ENCODE data around the gene GCNT1.
"Not testable (repeated sequence)": the region's sequence is repeated elsewhere in the genome, so short reads cannot be mapped to it uniquely, and the experiment has no call there.

GCNT1 gene

GRCh38 chr9:76474419-76474818 lies 15.4 kb downstream of the GCNT1 start:
- TF ChIP-seq POLR2A (IDR thresholded peaks at IDR 0.05; ENCODE audit: extremely low read depth, insufficient read length) (no peak), CTCF (IDR thresholded peaks at IDR 0.05; ENCODE audit: low read depth, low read length) (no peak), MAX (IDR thresholded peaks at IDR 0.05; ENCODE audit: low read depth, low read length) (no peak), MYC (IDR thresholded peaks at IDR 0.05; ENCODE audit: low read depth, low read length) (no peak)
- no peak for DNase-seq (ENCODE audit: low read depth)

GRCh38 chr9:76475686-76476085 lies 16.7 kb downstream of the GCNT1 start:
- no peak for DNase-seq (ENCODE audit: low read depth)
- TF ChIP-seq CTCF (IDR thresholded peaks at IDR 0.05; ENCODE audit: low read depth, low read length): no peak
- no peak for TF ChIP-seq MYC (IDR thresholded peaks at IDR 0.05; ENCODE audit: low read depth, low read length)
- no peak for TF ChIP-seq MAX (IDR thresholded peaks at IDR 0.05; ENCODE audit: low read depth, low read length)
- no peak for TF ChIP-seq POLR2A (IDR thresholded peaks at IDR 0.05; ENCODE audit: extremely low read depth, insufficient read length)
- H3K4me3 ChIP-seq (ENCODE audit: low read depth, low read length): no peak overlapping the region

More at GRCh38 chr9:76474419-76474818, 15.4 kb downstream of the GCNT1 start:
- no peak overlapping the region for H3K4me3 ChIP-seq (ENCODE audit: low read depth, low read length)

GRCh38 chr9:76477818-76478217 lies 18.8 kb downstream of the GCNT1 start:
- not testable (repeated sequence) for DNase-seq (ENCODE audit: low read depth); H3K4me3 ChIP-seq (ENCODE audit: low read depth, low read length)

- H3K4me3 ChIP-seq (ENCODE audit: low read depth, low read length): no peak overlapping the region
- TF ChIP-seq CTCF (IDR thresholded peaks at IDR 0.05; ENCODE audit: low read depth, low read length): no peak
- TF ChIP-seq MYC (IDR thresholded peaks at IDR 0.05; ENCODE audit: low read depth, low read length): no peak
- no peak for TF ChIP-seq POLR2A (IDR thresholded peaks at IDR 0.05; ENCODE audit: extremely low read depth, insufficient read length)
- no peak for TF ChIP-seq MAX (IDR thresholded peaks at IDR 0.05; ENCODE audit: low read depth, low read length)
- DNase-seq (ENCODE audit: low read depth): no peak
These were observed 19.2 kb downstream of the GCNT1 start for GRCh38 chr9:76478226-76478625.

- not testable (repeated sequence) for DNase-seq (ENCODE audit: low read depth)
These were observed 20.4 kb downstream of the GCNT1 start for GRCh38 chr9:76479337-76479736.

GRCh38 chr9:76486151-76486550 lies 27.2 kb downstream of the GCNT1 start:
- no peak for TF ChIP-seq POLR2A (IDR thresholded peaks at IDR 0.05; ENCODE audit: extremely low read depth, insufficient read length)
- no peak for TF ChIP-seq MAX (IDR thresholded peaks at IDR 0.05; ENCODE audit: low read depth, low read length)
- no peak for TF ChIP-seq MYC (IDR thresholded peaks at IDR 0.05; ENCODE audit: low read depth, low read length)
- TF ChIP-seq CTCF (IDR thresholded peaks at IDR 0.05; ENCODE audit: low read depth, low read length): no peak
- no peak overlapping the region for H3K4me3 ChIP-seq (ENCODE audit: low read depth, low read length)
- no peak for DNase-seq (ENCODE audit: low read depth)

More at GRCh38 chr9:76479337-76479736, 20.4 kb downstream of the GCNT1 start:
- not testable (repeated sequence) for H3K4me3 ChIP-seq (ENCODE audit: low read depth, low read length)

- H3K4me3 ChIP-seq (ENCODE audit: low read depth, low read length): no peak overlapping the region
- TF ChIP-seq MAX (IDR thresholded peaks at IDR 0.05; ENCODE audit: low read depth, low read length) (no peak), POLR2A (IDR thresholded peaks at IDR 0.05; ENCODE audit: extremely low read depth, insufficient read length) (no peak), MYC (IDR thresholded peaks at IDR 0.05; ENCODE audit: low read depth, low read length) (no peak), CTCF (IDR thresholded peaks at IDR 0.05; ENCODE audit: low read depth, low read length) (no peak)
- DNase-seq (ENCODE audit: low read depth): peak; percentile 65
These were observed 31.4 kb downstream of the GCNT1 start for GRCh38 chr9:76490249-76490990.

GRCh38 chr9:76491056-76491455 lies 32.1 kb downstream of the GCNT1 start:
- not testable (repeated sequence) for H3K4me3 ChIP-seq (ENCODE audit: low read depth, low read length)
- DNase-seq (ENCODE audit: low read depth): peak; percentile 53

- not testable (repeated sequence) for DNase-seq (ENCODE audit: low read depth); H3K4me3 ChIP-seq (ENCODE audit: low read depth, low read length)
These were observed 34.5 kb downstream of the GCNT1 start for GRCh38 chr9:76493496-76493895.

All from NB4 (cell line).